Nephron progenitor cell (in vitro differentiated cells): ENCODE results near the gene ITPRID2.

Source experiments
- DNase-seq: peaks from one replicate; pipeline ENCODE4 v3.0.0; 2021
- H3K27ac Mint-ChIP-seq: 2 replicates; pipeline ENCODE4 v1.8.0; 2021; ENCODE audit warnings: mild to moderate bottlenecking, moderate library complexity, mixed read lengths
- H3K27me3 Mint-ChIP-seq: 2 replicates; pipeline ENCODE4 v1.8.0; 2021; ENCODE audit warnings: mild to moderate bottlenecking, low read depth, mixed read lengths; ENCODE audit not compliant: poor library complexity
- H3K36me3 Mint-ChIP-seq: 2 replicates; pipeline ENCODE4 v1.8.0; 2021; ENCODE audit warnings: low read depth, mixed read lengths
- H3K4me1 Mint-ChIP-seq: 2 replicates; pipeline ENCODE4 v1.8.0; 2021; ENCODE audit warnings: mixed read lengths
- H3K4me3 Mint-ChIP-seq: 2 replicates; pipeline ENCODE4 v1.8.0; 2021; ENCODE audit warnings: mild to moderate bottlenecking, moderate library complexity, mixed read lengths
- H3K9me3 Mint-ChIP-seq: 2 replicates; pipeline ENCODE4 v1.8.0; 2021; ENCODE audit warnings: mild to moderate bottlenecking, moderate library complexity, mixed read lengths
- TF ChIP-seq, protein P1 (sequence below): fragments of 200-600 bp; sonication (generic); IDR thresholded peaks from 2 replicates; pipeline ENCODE4 v1.5.0; 2021; ENCODE audit warnings: antibody characterized with exemption

Gene ITPRID2

DNA sequence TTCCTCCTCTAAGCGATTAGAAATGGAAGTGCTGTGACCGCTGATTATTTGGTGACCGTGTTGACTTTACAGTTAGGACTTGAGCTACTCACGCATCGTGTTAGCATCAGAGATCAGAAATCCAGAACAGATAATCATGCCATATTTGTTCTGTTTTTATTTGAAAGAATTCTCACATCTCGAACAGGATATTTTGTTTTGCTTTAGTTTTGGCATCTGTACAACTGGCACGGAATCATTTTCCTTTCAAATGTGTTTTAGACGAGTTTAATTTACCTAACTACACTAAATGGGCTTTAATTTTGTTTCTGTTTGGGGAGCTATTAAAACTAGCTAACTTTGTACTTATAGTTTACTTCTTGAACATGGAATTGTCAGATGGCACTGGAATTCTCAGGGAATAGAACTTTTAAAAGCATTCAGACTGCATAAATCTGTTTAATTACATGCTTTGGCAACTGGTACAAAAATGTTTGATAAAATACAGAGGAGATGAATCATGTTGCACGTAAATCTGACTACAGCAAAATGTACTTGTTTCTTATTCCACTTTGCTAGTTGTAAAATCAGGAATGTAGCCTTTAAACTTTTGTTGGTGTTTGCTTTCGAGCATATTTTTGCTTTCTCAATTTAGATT, 1.4 kb downstream of the ITPRID2 start:
- DNase-seq = no peak
- Mint-ChIP-seq H3K36me3 (peaks cover 11% of the 10 kb centered on the region), H3K4me1 (peaks cover 61% of the 10 kb centered on the region), H3K27me3 (peaks cover 3% of the 10 kb centered on the region), H3K27ac (peak overlapping the region; percentile 99), H3K4me3 (peak overlapping the region; percentile 97), H3K9me3 (no peaks in the 10 kb centered on the region)
- TF ChIP-seq, protein P1, sequence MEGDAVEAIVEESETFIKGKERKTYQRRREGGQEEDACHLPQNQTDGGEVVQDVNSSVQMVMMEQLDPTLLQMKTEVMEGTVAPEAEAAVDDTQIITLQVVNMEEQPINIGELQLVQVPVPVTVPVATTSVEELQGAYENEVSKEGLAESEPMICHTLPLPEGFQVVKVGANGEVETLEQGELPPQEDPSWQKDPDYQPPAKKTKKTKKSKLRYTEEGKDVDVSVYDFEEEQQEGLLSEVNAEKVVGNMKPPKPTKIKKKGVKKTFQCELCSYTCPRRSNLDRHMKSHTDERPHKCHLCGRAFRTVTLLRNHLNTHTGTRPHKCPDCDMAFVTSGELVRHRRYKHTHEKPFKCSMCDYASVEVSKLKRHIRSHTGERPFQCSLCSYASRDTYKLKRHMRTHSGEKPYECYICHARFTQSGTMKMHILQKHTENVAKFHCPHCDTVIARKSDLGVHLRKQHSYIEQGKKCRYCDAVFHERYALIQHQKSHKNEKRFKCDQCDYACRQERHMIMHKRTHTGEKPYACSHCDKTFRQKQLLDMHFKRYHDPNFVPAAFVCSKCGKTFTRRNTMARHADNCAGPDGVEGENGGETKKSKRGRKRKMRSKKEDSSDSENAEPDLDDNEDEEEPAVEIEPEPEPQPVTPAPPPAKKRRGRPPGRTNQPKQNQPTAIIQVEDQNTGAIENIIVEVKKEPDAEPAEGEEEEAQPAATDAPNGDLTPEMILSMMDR = no peak

DNA sequence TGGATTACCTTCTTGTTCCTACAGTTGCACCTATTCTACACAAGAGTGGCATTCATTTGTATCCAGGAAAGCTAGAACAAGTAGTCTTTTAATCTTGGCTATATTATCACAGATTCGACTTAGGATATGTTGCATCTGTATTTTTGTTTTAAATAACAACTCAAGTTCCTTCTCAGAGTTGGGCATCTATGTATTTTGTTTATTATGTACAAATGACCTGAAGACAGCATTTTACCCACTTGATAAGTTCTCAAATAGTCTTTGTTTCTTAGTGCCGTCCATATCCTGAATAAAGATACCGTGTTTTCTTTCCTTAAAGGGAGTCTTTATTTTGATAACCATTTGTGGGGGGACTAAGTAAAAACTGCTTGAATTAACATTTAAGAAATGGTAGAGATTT, 2.9 kb downstream of the ITPRID2 start:
- Mint-ChIP-seq H3K4me3 (peak overlapping the region; percentile 97), H3K27me3 (peaks cover 3% of the 10 kb centered on the region), H3K36me3 (peaks cover 22% of the 10 kb centered on the region), H3K9me3 (no peaks in the 10 kb centered on the region), H3K4me1 (peaks cover 69% of the 10 kb centered on the region), H3K27ac (no peak overlapping the region)
- TF ChIP-seq, protein P1 = no peak
- no peak for DNase-seq

DNA sequence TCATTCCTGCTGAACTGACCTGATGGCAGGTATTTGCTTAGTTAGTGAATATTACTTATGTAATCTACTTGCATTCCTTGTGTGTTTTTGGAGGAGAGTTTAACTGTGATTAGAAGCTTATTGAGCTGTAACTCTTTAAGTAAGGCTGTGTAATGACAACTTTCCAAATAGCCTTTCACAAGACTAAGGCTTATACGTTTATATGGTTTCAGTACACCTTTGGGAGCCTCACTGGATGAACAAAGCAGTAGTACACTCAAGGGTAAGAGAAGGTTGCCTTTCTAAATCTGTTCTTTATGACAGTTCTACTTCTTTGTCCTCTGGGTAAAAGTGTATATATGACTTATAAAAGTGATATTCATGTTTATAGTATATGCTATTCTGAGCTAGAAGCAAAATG, 4.3 kb downstream of the ITPRID2 start:
- Mint-ChIP-seq H3K9me3 (no peaks in the 10 kb centered on the region), H3K27ac (no peak overlapping the region), H3K4me1 (peaks cover 70% of the 10 kb centered on the region), H3K4me3 (peak overlapping the region; percentile 61), H3K27me3 (peaks cover 3% of the 10 kb centered on the region), H3K36me3 (peaks cover 36% of the 10 kb centered on the region)
- no peak for DNase-seq
- TF ChIP-seq, protein P1 = no peak

DNA sequence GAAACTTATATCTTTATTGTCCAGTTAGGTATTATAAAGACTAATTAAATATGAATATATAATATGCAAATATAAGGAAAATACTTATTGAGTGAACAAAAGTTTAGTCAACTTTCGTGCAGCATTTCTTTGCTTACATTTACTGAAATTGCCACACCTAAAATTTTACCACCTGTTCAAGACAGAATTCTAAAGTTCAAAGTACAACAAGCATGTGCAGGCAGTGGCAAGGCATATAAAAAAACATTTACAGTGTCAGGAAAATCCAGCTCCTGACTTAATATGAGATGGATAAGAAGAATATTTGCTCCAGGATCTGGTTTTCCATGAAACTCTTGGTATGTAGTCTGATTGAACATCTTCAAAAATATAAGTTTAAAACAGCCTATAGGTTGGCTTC, 4.8 kb downstream of the ITPRID2 start:
- H3K4me1 Mint-ChIP-seq = peaks cover 66% of the 10 kb centered on the region
- no peak overlapping the region for H3K27ac Mint-ChIP-seq
- no peak for DNase-seq
- peak overlapping the region; percentile 30 for H3K4me3 Mint-ChIP-seq
- TF ChIP-seq, protein P1 = no peak
- H3K9me3 Mint-ChIP-seq = no peaks in the 10 kb centered on the region
- peaks cover 3% of the 10 kb centered on the region for H3K27me3 Mint-ChIP-seq
- H3K36me3 Mint-ChIP-seq = peaks cover 40% of the 10 kb centered on the region

DNA sequence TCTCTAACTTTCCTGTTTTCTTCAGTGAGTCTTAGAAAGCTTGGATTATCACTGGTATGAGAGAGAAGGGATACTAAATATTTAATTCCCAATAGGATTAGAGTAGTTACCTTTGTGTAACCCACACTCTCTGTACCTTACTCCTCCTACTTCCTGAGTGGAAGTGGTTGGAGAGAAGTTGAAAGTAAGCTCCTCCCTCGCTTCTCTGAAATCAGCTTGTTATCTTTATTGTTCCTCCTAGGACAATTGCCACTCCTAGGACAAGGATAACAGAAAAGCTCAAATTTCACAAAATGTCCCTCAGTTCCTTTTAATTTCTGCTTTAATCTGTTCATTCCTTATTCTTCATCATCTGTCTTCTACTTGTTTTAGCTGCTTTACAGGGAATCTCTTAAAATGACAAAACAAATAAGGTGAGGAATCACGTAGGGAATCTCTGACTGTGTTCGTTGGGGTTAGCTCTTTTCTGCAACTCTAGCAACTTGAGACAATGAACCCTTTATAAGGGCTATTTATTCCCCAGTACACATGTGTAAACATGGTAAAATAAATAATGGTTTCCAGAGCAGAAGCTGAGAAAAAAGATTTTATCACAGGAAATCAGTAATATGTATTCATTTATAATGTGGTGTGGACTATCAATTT, 8.6 kb downstream of the ITPRID2 start:
- Mint-ChIP-seq H3K27ac (peak overlapping the region; percentile 2), H3K27me3 (no peaks in the 10 kb centered on the region), H3K36me3 (peaks cover 67% of the 10 kb centered on the region), H3K4me3 (no peak overlapping the region), H3K4me1 (peaks cover 56% of the 10 kb centered on the region), H3K9me3 (no peaks in the 10 kb centered on the region)
- TF ChIP-seq, protein P1 = no peak
- DNase-seq = no peak

DNA sequence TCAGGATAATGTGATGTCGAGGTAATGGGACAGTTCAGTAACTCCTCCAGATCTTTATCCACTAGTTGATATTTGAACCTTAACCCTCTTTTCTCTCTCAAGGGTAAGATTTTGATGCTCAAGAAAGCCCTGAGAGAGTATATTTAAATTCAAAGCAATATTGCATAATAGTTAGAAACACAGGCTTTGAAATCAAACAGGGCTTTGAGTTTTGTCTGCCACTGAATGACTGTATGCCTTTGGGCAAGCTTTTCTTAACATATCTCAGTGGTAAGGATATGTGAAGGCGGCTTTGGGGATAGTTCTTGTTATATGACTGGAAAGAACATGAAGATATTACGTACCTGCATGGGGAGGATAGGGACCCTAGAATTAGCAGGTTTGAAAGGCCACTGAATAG, 11.1 kb downstream of the ITPRID2 start:
- peaks cover 75% of the 10 kb centered on the region for H3K36me3 Mint-ChIP-seq
- H3K27ac Mint-ChIP-seq = no peak overlapping the region
- no peaks in the 10 kb centered on the region for H3K27me3 Mint-ChIP-seq
- H3K9me3 Mint-ChIP-seq = no peaks in the 10 kb centered on the region
- TF ChIP-seq, protein P1 = no peak
- H3K4me3 Mint-ChIP-seq = no peak overlapping the region
- DNase-seq = no peak
- H3K4me1 Mint-ChIP-seq = peaks cover 40% of the 10 kb centered on the region
